Measurements from ENCODE around the gene GRIN3B. TPM values are rescaled to one million over a fixed set of nuclear protein-coding genes. Genes with fewer than 3 reads are reported as not detected.
A peak's percentile ranks its signal among the peaks of the same experiment; 100 is the strongest.

The GRIN3B gene
- total and polyA plus RNA-seq, 9 of the 15 experiments (the other 6 are each of a cell fraction or from before 2014, with no cell fraction given), result 0.06 to 0.95 (median 0.19) TPM; not detected in 6

DNA sequence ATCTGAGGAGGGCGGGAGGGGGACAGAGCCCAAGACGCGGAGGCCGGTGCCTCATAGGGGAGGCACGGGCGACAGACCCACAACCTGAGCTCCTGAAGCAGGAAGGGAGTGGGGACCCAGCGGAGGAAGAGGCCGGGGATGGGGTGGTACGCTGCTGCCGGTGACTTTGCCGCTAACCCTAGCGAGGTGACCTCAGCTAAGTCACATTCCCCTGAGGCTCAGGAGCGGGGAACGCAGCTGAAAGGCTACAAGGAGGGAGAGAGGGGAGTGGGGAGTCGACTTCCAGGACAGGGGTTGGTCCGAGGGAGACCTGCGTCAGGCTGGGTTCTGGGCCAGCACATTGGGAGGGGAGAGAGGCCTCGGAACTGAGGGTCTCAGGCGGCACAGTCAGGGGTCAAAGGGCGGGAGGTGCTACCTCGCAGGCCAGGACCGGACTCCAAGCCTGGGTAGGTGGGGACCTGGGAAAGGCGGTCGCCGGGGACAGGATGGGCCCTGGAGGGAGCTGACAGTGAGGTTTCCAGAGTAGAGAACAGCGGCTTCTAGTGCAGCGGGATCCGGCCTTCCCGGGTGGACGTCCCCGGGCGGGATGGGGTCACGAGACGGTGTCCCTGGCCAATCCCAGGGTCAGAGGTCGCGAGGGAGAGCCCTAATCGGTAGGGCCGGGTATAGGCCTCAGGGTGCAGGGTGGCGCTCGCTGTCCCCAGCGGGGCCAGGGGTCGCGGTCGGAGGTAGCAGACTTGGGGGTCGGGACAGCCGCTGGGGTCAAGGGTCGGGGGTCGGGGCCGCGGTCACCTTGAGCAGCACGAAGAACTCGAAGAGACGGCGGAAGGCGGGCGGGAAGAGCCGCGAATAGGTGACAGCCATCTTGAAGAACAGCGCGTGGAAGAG, 20.0 kb downstream of the GRIN3B start (continued):
- TF ChIP-seq, protein P1, sequence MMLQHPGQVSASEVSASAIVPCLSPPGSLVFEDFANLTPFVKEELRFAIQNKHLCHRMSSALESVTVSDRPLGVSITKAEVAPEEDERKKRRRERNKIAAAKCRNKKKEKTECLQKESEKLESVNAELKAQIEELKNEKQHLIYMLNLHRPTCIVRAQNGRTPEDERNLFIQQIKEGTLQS (IDR thresholded peaks at IDR 0.05), result no peak
- TF ChIP-seq, protein P1 (CRISPR knock-in tag; conservative IDR thresholded peaks at IDR 0.05), result no peak
- TF ChIP-seq, protein P2, sequence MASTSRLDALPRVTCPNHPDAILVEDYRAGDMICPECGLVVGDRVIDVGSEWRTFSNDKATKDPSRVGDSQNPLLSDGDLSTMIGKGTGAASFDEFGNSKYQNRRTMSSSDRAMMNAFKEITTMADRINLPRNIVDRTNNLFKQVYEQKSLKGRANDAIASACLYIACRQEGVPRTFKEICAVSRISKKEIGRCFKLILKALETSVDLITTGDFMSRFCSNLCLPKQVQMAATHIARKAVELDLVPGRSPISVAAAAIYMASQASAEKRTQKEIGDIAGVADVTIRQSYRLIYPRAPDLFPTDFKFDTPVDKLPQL (IDR thresholded peaks at IDR 0.05; ENCODE audit: extremely low read depth, insufficient read length), result no peak
- TF ChIP-seq ZNF253 (CRISPR knock-in tag; conservative IDR thresholded peaks at IDR 0.05) (no peak), HNRNPK (IDR thresholded peaks at IDR 0.05; ENCODE audit: low read depth, low read length, poor library complexity, severe bottlenecking) (no peak), ZNF444 (CRISPR knock-in tag; IDR thresholded peaks at IDR 0.05) (no peak), SNRNP70 (optimal IDR thresholded peaks at IDR 0.05; ENCODE audit: low read depth, low read length) (no peak), POLR2AphosphoS2 (IDR thresholded peaks at IDR 0.05; ENCODE audit: low read length) (no peak)
- TF ChIP-seq, protein P3, sequence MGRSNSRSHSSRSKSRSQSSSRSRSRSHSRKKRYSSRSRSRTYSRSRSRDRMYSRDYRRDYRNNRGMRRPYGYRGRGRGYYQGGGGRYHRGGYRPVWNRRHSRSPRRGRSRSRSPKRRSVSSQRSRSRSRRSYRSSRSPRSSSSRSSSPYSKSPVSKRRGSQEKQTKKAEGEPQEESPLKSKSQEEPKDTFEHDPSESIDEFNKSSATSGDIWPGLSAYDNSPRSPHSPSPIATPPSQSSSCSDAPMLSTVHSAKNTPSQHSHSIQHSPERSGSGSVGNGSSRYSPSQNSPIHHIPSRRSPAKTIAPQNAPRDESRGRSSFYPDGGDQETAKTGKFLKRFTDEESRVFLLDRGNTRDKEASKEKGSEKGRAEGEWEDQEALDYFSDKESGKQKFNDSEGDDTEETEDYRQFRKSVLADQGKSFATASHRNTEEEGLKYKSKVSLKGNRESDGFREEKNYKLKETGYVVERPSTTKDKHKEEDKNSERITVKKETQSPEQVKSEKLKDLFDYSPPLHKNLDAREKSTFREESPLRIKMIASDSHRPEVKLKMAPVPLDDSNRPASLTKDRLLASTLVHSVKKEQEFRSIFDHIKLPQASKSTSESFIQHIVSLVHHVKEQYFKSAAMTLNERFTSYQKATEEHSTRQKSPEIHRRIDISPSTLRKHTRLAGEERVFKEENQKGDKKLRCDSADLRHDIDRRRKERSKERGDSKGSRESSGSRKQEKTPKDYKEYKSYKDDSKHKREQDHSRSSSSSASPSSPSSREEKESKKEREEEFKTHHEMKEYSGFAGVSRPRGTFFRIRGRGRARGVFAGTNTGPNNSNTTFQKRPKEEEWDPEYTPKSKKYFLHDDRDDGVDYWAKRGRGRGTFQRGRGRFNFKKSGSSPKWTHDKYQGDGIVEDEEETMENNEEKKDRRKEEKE (IDR thresholded peaks at IDR 0.05; ENCODE audit: borderline replicate concordance in 1 of 2, control insufficient read depth in 1 of 2, low read depth in 2 of 2, low read length in 1 of 2), result no peak
- TF ChIP-seq, protein P4, sequence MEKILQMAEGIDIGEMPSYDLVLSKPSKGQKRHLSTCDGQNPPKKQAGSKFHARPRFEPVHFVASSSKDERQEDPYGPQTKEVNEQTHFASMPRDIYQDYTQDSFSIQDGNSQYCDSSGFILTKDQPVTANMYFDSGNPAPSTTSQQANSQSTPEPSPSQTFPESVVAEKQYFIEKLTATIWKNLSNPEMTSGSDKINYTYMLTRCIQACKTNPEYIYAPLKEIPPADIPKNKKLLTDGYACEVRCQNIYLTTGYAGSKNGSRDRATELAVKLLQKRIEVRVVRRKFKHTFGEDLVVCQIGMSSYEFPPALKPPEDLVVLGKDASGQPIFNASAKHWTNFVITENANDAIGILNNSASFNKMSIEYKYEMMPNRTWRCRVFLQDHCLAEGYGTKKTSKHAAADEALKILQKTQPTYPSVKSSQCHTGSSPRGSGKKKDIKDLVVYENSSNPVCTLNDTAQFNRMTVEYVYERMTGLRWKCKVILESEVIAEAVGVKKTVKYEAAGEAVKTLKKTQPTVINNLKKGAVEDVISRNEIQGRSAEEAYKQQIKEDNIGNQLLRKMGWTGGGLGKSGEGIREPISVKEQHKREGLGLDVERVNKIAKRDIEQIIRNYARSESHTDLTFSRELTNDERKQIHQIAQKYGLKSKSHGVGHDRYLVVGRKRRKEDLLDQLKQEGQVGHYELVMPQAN (IDR thresholded peaks at IDR 0.05; ENCODE audit: borderline replicate concordance), result 0 out of 2 replicates have a peak, but pooled peaks have one; percentile 20
- TF ChIP-seq, protein P5, sequence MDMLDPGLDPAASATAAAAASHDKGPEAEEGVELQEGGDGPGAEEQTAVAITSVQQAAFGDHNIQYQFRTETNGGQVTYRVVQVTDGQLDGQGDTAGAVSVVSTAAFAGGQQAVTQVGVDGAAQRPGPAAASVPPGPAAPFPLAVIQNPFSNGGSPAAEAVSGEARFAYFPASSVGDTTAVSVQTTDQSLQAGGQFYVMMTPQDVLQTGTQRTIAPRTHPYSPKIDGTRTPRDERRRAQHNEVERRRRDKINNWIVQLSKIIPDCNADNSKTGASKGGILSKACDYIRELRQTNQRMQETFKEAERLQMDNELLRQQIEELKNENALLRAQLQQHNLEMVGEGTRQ (CRISPR knock-in tag; IDR thresholded peaks at IDR 0.05), result peak; percentile 47; the same call in 1 of the 2 replicates
- TF ChIP-seq, protein P6, sequence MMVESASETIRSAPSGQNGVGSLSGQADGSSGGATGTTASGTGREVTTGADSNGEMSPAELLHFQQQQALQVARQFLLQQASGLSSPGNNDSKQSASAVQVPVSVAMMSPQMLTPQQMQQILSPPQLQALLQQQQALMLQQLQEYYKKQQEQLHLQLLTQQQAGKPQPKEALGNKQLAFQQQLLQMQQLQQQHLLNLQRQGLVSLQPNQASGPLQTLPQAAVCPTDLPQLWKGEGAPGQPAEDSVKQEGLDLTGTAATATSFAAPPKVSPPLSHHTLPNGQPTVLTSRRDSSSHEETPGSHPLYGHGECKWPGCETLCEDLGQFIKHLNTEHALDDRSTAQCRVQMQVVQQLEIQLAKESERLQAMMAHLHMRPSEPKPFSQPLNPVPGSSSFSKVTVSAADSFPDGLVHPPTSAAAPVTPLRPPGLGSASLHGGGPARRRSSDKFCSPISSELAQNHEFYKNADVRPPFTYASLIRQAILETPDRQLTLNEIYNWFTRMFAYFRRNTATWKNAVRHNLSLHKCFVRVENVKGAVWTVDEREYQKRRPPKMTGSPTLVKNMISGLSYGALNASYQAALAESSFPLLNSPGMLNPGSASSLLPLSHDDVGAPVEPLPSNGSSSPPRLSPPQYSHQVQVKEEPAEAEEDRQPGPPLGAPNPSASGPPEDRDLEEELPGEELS (CRISPR knock-in tag; IDR thresholded peaks at IDR 0.05; ENCODE audit: borderline replicate concordance), result peak; percentile 47; the same call in 1 of the 2 replicates
- TF ChIP-seq, protein P7, sequence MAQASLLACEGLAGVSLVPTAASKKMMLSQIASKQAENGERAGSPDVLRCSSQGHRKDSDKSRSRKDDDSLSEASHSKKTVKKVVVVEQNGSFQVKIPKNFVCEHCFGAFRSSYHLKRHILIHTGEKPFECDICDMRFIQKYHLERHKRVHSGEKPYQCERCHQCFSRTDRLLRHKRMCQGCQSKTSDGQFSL (CRISPR knock-in tag; IDR thresholded peaks at IDR 0.05), result no peak
- TF ChIP-seq, protein P7 (tag; IDR thresholded peaks at IDR 0.05), result no peak

Data from K562 (cell line).